GM10847 (cell line): ENCODE data around the gene ATXN7L1.

Experiments used
- POLR2A ChIP-seq: IDR thresholded peaks from 2 replicates; pipeline ENCODE4 v1.6.1; 2011; ENCODE audit not compliant: insufficient read length; ENCODE audit errors: extremely low read depth

Gene ATXN7L1

GRCh38 chr7:105876091-105876963 lies at the start of gene ATXN7L1:
TSS of gene ATXN7L1 (minus strand) at chr7:105876599. CDS start at chr7:105876558, 41 bp downstream.
- no peak for TF ChIP-seq POLR2A

- no peak for TF ChIP-seq POLR2A
These were observed 49.7 kb upstream of the ATXN7L1 start for GRCh38 chr7:105926131-105926530.

- TF ChIP-seq POLR2A = no peak
These were observed 48.5 kb upstream of the ATXN7L1 start for GRCh38 chr7:105924945-105925344.

- no peak for TF ChIP-seq POLR2A
These were observed 44.4 kb upstream of the ATXN7L1 start for GRCh38 chr7:105920766-105921165.

- no peak for TF ChIP-seq POLR2A
These were observed 41.3 kb upstream of the ATXN7L1 start for GRCh38 chr7:105917659-105918058.

GRCh38 chr7:105916603-105917002 lies 40.2 kb upstream of the ATXN7L1 start:
- TF ChIP-seq POLR2A = no peak

GRCh38 chr7:105913947-105914346 lies 37.5 kb upstream of the ATXN7L1 start:
- no peak for TF ChIP-seq POLR2A

GRCh38 chr7:105911961-105912575 lies 35.7 kb upstream of the ATXN7L1 start:
- no peak for TF ChIP-seq POLR2A

- no peak for TF ChIP-seq POLR2A
These were observed 33.8 kb upstream of the ATXN7L1 start for GRCh38 chr7:105910172-105910571.

- no peak for TF ChIP-seq POLR2A
These were observed 33.3 kb upstream of the ATXN7L1 start for GRCh38 chr7:105909742-105910141.

GRCh38 chr7:105907129-105907846 lies 30.9 kb upstream of the ATXN7L1 start:
- TF ChIP-seq POLR2A = no peak

- TF ChIP-seq POLR2A = no peak
These were observed 30.3 kb upstream of the ATXN7L1 start for GRCh38 chr7:105906695-105907094.

GRCh38 chr7:105905910-105906568 lies 29.6 kb upstream of the ATXN7L1 start:
- no peak for TF ChIP-seq POLR2A

- TF ChIP-seq POLR2A = no peak
These were observed 29.0 kb upstream of the ATXN7L1 start for GRCh38 chr7:105905209-105905909.

GRCh38 chr7:105904064-105904463 lies 27.7 kb upstream of the ATXN7L1 start:
- TF ChIP-seq POLR2A = no peak
